Small intestine (tissue), 16 donors: ENCODE data around the gene ZNF586. TPM values are rescaled to one million over a fixed set of nuclear protein-coding genes. Genes with fewer than 3 reads are reported as not detected.
"Not testable (repeated sequence)": the region's sequence is repeated elsewhere in the genome, so short reads cannot be mapped to it uniquely, and the experiment has no call there.

Experiments
- DNase-seq, 2 donors: peaks; one replicate each; pipeline versions ENCODE4 v3.0.0 to v3.0.0-alpha.2; 2013
- FAIRE-seq: peaks from 2 replicates; lab custom pipeline; 2012; peaks lifted over from hg19 to GRCh38; lab: Jason Lieb, UNC
- H3K27ac ChIP-seq, 3 donors: one replicate each; pipeline ENCODE4 v1.5.1; 2013; ENCODE audit warnings: low read length in 2 of 3, mild to moderate bottlenecking in 2 of 3, control low read depth in 1 of 3, inconsistent platforms in 1 of 3, low read depth in 1 of 3, moderate library complexity in 1 of 3
- H3K27me3 ChIP-seq, 3 donors: one replicate each; pipeline ENCODE4 v1.6.1; 2013; ENCODE audit warnings: low read length in 3 of 3, inconsistent platforms in 1 of 3; ENCODE audit not compliant: control insufficient read depth in 3 of 3, insufficient read depth in 3 of 3
- H3K36me3 ChIP-seq, 3 donors: one replicate each; pipeline ENCODE4 v1.6.1; 2013; ENCODE audit warnings: low read length in 3 of 3, inconsistent platforms in 1 of 3, low read depth in 1 of 3, mild to moderate bottlenecking in 1 of 3, moderate library complexity in 1 of 3; ENCODE audit not compliant: control insufficient read depth in 3 of 3, insufficient read depth in 2 of 3
- H3K4me1 ChIP-seq, 3 donors: one replicate each; pipeline ENCODE4 v1.6.1; 2013; ENCODE audit warnings: low read length in 2 of 3, inconsistent platforms in 1 of 3, low read depth in 1 of 3, mild to moderate bottlenecking in 1 of 3, moderate library complexity in 1 of 3; ENCODE audit not compliant: control insufficient read depth in 3 of 3, insufficient read depth in 2 of 3
- H3K4me3 ChIP-seq, 3 donors: one replicate each; pipeline ENCODE4 v1.5.1; 2013; ENCODE audit warnings: low read length in 3 of 3, control low read depth in 1 of 3, inconsistent platforms in 1 of 3, low read depth in 1 of 3, mild to moderate bottlenecking in 1 of 3, moderate library complexity in 1 of 3
- H3K9me3 ChIP-seq, 2 donors: one replicate each; pipeline ENCODE4 v1.6.1; 2013; ENCODE audit warnings: low read depth in 1 of 2, low read length in 1 of 2; ENCODE audit not compliant: control insufficient read depth in 2 of 2, insufficient read depth in 1 of 2
- WGBS, 3 donors: extraction: QIAGEN DNeasy Blood & Tissue Kit; methylation state at CpG; one replicate each; pipeline ENCODE4 v1.1.7; 2013; 5-methylcytosine and 5-hydroxymethylcytosine counted together
- long read RNA-seq, 10 donors: transcript quantifications; one replicate each; lab custom pipeline, GENCODE V29; 2026
- polyA plus RNA-seq, 4 donors: library from polyadenylated mRNA; stranded (reverse) in 3 of 4; unstranded in 1 of 4; fragments of 200-250 nt in 3 of 4; fragments of 120-200 nt in 1 of 4; gene quantifications; one replicate each; pipeline versions ENCODE4 v1.2.1 to v1.2.3, GENCODE V29; 2013
- donor health status: healthy with polysubstance abuse.
- donor health status: control.
- donor health status: control.
- donor health status: Bipolar disorder and iron deficiency.
- donor health status: healthy.

The ZNF586 gene
- polyA plus RNA-seq = 10 to 100 TPM in 1 of 4 donors, 1 to 10 TPM in 3; 6.2 to 20.4 (median 8.0) TPM
- long read RNA-seq, donor 1, transcript ZNF586-203 (3 exons, 2,163 nt) = major isoform, 5 of 29 reads
- long read RNA-seq, donor 1, partial matches to known transcripts = 23 of 29 reads
- long read RNA-seq, donor 1, other reads (novel, unspliced or antisense) = 0 of 29 reads
- long read RNA-seq, donor 2, partial matches to known transcripts = 0 of 1 reads
- long read RNA-seq, donor 2, other reads (novel, unspliced or antisense) = 0 of 1 reads
- long read RNA-seq, donor 3, partial matches to known transcripts = 11 of 12 reads
- long read RNA-seq, donor 3, other reads (novel, unspliced or antisense) = 0 of 12 reads
- long read RNA-seq, donor 4 = 0 reads
- long read RNA-seq, donor 5 = 0 reads
- long read RNA-seq, donor 6, partial matches to known transcripts = 7 of 7 reads
- long read RNA-seq, donor 6, other reads (novel, unspliced or antisense) = 0 of 7 reads
- long read RNA-seq, donor 7 = 0 reads
- long read RNA-seq, donor 8 = 0 reads
- long read RNA-seq, donor 9 = 0 reads
- long read RNA-seq, donor 10, partial matches to known transcripts = 0 of 4 reads
- long read RNA-seq, donor 10, other reads (novel, unspliced or antisense) = 0 of 4 reads

DNA sequence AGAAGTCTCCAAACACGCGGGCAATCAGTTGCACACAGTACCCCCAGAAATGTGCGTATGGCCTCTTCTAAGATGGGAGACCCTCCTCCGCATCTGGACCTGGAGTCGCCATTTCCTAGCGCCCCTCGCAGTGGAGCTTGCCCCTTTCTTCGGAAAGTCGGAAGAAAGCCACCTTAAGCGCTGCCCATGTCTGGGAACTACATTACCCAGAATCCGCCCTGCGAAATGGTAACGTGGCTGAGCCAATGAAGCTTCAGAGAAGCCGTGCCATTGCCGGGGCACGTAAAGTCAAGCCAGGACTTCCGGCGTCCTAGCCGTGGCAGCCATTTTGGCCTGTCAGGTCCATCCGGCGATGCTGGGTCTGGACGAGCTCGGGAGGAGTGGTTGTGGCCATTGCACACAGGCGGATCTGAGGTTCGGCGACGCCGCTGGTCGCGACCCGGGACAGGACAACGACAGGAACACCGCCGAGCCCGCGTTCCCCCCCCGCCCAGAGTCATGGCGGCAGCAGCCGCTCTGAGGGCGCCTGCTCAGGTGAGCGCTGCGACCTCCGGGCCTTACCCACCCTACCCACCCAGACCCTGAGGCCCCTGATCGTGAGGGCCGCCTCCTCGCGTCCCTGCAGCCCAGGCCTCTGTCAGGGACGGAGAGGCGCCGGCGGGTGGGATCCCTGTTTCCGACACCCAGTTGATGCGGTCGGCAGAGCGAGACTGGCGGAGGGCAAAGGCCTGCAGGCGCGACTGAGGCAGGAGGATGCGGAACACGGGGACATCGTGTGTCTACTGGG lies at the start of gene ZNF586:
Gene ZNF586, plus strand, starts transcription at position 332 of the 787 bp plus-strand sequence. Its CDS starts 167 bp downstream, at position 499.
- FAIRE-seq (no peak), DNase-seq (peak; percentile 93 to 94)
- H3K27ac ChIP-seq = peak within 1 kb of the TSS; percentile 49 to 80 (median 70)
- H3K4me1 ChIP-seq = peaks cover 0 to 14% (median 3%) of the 10 kb centered on the region in 3 donors
- WGBS, 3 donors = 2 to 5% (median 4%) methylated on average over 55 to 61 of the region's 61 CpGs
- peaks cover 6 to 20% (median 9%) of the 10 kb centered on the region in 3 donors for H3K36me3 ChIP-seq
- no peaks in the 10 kb centered on the region for H3K27me3 ChIP-seq
- H3K4me3 ChIP-seq = peak within 1 kb of the TSS; percentile 67 to 93 (median 77)
- H3K9me3 ChIP-seq = peaks cover 2 to 25% of the 10 kb centered on the region in 2 donors

DNA sequence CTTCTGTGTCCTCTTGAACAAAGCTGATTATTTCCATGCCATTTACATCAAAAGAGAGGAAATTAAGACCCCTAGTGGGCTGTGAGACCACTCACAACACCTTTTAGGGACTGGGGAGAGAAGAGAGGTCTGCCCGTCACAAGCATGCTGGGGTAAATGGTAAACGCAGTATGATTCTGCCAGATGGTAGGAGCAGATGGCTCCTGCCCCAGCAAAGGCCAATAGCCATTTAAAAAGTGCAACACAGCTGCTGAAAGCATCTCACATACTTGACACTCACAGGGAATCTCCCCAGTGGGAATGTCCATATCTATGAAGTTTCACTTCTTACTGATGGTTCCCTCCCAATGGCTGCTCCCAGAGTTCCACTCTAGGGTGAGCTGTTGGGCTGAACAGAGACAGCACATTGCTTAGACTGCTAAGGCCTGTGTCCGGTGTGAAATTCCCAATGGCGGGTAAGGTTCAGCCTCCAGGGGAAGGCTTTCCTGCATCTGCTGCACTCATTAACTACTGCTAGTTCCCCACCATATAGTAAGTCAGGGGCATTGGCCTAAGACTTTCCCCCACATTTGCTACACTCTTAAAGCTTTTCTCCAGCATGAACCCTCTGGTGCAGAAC lies 49.5 kb upstream of the ZNF586 start:
- H3K27ac ChIP-seq = no peak overlapping the region
- no peaks in the 10 kb centered on the region for H3K27me3 ChIP-seq
- 86 to 97% (median 94%) methylated on average over 4 of the region's 4 CpGs for WGBS, 3 donors
- DNase-seq = no peak
- peaks cover 12 to 37% (median 23%) of the 10 kb centered on the region in 3 donors for H3K36me3 ChIP-seq
- H3K9me3 ChIP-seq = peaks cover 8 to 72% of the 10 kb centered on the region in 2 donors
- no peaks in the 10 kb centered on the region for H3K4me1 ChIP-seq
- no peak overlapping the region for H3K4me3 ChIP-seq
- no peak for FAIRE-seq

DNA sequence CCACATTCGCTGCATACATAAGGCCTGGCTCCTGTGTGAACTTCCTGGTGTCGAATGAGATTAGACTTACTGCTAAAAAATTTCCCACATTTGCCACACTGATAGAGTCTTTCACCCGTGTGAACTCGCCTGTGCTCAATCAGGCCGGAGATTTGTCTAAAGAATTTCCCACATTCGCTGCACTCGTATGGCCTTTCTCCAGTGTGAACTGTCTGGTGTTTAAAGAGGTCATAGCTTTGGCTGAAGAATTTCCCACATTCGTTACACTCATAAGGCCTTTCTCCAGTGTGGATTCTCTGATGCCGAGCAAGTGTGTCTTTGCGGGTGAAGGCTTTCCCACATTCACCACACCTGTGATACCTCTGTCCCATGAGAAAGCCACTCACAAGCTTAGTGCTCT lies 48.6 kb upstream of the ZNF586 start:
- Histone ChIP-seq H3K4me3 (no peak overlapping the region), H3K9me3 (peaks cover 8 to 80% of the 10 kb centered on the region in 2 donors), H3K27me3 (no peaks in the 10 kb centered on the region), H3K4me1 (no peaks in the 10 kb centered on the region), H3K27ac (no peak overlapping the region), H3K36me3 (peaks cover 12 to 40% (median 23%) of the 10 kb centered on the region in 3 donors)
- DNase-seq = no peak
- no peak for FAIRE-seq
- whole genome bisulfite sequencing, 3 donors = 96 to 98% (median 97%) methylated on average over 10 of the region's 10 CpGs

DNA sequence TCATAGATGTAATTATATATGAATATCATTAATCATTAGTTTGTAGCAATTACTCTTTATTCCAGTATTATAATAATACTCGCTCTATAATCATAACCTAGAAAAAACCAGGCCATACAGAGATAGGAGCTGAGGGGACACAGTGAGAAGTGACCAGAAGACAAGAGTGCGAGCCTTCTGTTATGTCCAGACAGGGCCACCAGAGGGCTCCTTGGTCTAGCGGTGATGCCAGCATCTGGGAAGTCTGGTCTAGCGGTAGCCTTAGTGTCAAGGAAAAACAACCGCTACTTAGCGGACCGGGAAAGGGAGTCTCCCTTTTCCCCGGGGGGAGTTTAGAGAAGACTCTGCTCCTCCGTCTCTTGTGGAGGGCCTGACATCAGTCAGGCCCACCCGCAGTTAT lies 31.2 kb upstream of the ZNF586 start:
- FAIRE-seq, H3K9me3 ChIP-seq, H3K4me3 ChIP-seq, H3K4me1 ChIP-seq, H3K36me3 ChIP-seq, H3K27ac ChIP-seq, H3K27me3 ChIP-seq: not testable (repeated sequence)
- 12 to 34% (median 26%) methylated on average over 10 of the region's 10 CpGs for WGBS, 3 donors
- peak; percentile 20 to 52 for DNase-seq

DNA sequence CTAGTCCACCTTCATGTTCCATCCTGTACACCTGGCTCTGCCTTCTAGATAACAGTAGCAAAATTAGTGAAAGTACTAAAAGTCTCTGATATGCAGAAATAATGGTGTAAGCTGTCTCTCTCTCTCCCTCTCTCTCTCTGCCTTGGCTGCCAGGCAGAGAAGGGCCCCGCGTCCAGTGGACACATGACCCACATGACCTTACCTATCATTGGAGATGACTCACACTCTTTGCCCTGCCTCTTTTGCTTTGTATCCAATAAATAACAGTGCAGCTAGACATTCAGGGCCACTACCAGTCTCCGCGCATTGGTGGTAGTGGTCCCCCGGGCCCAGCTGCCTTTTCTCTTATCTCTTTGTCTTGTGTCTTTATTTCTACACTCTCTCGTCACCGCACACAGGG lies 30.7 kb upstream of the ZNF586 start:
- not testable (repeated sequence) for H3K9me3 ChIP-seq, H3K27ac ChIP-seq, H3K4me1 ChIP-seq, FAIRE-seq, DNase-seq, H3K27me3 ChIP-seq, H3K36me3 ChIP-seq, H3K4me3 ChIP-seq
- 91 to 96% (median 93%) methylated on average over 7 of the region's 7 CpGs for WGBS, 3 donors

DNA sequence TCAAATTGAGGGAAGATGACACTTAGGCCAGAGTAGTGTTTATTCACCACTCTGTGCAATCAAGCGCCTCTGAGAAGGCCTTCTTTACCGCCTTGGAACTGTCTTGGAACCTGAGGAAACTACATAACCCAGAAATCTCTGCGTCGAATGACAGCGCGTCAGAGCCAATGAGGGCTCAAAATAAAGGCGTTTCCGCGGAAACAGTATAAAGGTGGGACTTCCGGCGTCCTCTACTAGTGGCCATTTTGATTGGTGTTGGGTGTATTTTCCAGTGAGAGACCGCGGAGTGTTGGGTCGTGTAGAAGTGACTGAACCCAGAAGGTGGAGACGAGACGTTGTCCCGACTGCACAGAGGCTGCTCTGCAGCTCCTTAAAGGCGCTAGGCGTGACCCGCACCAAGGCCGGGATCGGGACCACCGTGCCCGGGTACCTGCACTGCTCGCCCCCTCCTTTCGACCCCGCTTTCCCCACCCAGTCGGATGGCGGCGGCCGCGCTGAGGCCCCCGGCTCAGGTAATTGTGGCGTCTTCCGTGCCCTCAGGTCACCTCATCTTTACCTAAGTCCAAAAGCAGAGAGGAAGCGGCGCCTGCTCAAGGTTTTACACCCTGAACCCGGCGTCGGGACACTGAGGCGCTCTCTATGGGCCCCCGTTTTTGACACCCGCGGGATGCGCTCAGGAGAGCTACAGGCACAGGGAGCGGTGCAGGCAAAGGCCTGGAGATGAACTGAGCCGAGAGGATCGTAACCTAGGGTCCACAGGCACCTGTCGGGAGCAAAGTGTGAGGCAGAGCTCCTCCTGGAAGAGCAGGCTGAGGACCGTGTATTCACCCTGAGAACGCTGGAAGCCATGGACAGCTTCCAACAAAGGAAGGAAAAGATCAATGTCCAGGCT lies 22.6 kb upstream of the ZNF586 start, which contains the start of gene ZNF776:
Gene ZNF776, plus strand, starts transcription at position 236 of the 892 bp plus-strand sequence. Its CDS starts 244 bp downstream, at position 480.
- FAIRE-seq (no peak), DNase-seq (peak; percentile 96)
- peaks cover 1 to 38% of the 10 kb centered on the region in 2 donors for H3K9me3 ChIP-seq
- peaks cover 0 to 10% (median 0%) of the 10 kb centered on the region in 3 donors for H3K4me1 ChIP-seq
- peak within 1 kb of the TSS; percentile 89 to 92 (median 91) for H3K4me3 ChIP-seq
- H3K27ac ChIP-seq = peak within 1 kb of the TSS; percentile 73 to 95 (median 85)
- no peaks in the 10 kb centered on the region for H3K27me3 ChIP-seq
- H3K36me3 ChIP-seq = peaks cover 4 to 32% (median 24%) of the 10 kb centered on the region in 3 donors
- 1% methylated on average over 48 to 51 of the region's 51 CpGs for WGBS, 3 donors

DNA sequence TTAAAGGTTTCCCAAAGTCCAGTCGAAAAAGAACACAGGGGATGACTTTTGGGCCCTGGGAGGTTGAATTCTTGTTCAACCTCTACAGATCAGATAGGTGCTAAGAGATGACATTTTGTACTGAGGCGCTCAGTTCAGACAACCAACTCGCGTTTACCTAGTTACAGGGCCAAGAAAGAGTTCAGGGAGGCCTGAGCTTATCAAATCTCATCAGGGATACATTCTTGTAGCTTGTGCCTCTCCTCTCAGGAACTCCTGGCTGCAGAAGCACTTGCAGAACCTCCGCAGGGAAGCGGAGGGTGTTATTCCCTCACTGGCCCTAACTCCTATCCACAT lies 22.0 kb upstream of the ZNF586 start:
- H3K4me3 ChIP-seq = peak overlapping the region; percentile 89 to 92 (median 91)
- H3K27ac ChIP-seq = peak overlapping the region; percentile 73 to 95 (median 85)
- DNase-seq = no peak
- no peaks in the 10 kb centered on the region for H3K27me3 ChIP-seq
- FAIRE-seq = no peak
- peaks cover 0 to 10% (median 0%) of the 10 kb centered on the region in 3 donors for H3K4me1 ChIP-seq
- 41 to 51% (median 47%) methylated on average over 6 of the region's 6 CpGs for WGBS, 3 donors
- peaks cover 3 to 44% of the 10 kb centered on the region in 2 donors for H3K9me3 ChIP-seq
- H3K36me3 ChIP-seq = peaks cover 8 to 38% (median 30%) of the 10 kb centered on the region in 3 donors
